ENCODE results near the gene SMARCD2.

DNA sequence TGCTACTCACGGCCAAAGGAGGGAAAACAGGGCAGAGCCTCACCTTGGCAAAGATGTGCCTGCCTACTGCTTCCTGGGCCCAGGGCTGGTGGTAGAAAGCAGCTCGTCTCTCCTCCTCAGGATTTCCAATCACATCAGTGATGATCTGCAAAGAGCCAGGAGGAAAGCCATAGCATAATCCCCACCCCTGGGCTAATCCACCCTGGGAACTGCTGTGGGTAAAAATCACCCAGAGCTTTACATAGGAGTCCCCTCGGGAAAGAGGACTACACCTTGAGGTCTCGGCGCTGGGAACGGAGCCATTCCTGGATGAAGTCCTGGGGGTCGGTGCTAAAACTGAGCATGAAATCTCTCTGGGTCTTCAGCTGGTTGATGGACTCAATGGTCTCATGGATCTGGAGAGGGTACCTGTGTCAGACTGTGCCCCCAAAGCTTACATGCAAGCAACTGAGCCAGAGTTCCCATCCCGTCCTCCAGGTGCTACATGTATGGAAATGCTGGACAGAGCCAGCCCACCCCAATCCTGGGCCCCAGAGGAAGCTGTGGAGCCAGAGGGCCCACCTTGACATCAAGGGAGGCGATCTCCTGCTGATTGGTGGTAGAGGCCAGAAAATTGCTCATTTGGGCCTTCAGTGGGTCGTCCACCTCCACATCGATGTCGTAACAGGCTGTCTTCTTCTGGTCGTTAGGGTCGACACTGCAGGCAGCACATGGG lies 9.3 kb downstream of the SMARCD2 start:
- TF ChIP-seq, protein P1, sequence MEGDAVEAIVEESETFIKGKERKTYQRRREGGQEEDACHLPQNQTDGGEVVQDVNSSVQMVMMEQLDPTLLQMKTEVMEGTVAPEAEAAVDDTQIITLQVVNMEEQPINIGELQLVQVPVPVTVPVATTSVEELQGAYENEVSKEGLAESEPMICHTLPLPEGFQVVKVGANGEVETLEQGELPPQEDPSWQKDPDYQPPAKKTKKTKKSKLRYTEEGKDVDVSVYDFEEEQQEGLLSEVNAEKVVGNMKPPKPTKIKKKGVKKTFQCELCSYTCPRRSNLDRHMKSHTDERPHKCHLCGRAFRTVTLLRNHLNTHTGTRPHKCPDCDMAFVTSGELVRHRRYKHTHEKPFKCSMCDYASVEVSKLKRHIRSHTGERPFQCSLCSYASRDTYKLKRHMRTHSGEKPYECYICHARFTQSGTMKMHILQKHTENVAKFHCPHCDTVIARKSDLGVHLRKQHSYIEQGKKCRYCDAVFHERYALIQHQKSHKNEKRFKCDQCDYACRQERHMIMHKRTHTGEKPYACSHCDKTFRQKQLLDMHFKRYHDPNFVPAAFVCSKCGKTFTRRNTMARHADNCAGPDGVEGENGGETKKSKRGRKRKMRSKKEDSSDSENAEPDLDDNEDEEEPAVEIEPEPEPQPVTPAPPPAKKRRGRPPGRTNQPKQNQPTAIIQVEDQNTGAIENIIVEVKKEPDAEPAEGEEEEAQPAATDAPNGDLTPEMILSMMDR (conservative IDR thresholded peaks at IDR 0.05 in 1 of 2, IDR thresholded peaks at IDR 0.05 in 1 of 2; ENCODE audit: low read depth in 1 of 2, low read length in 2 of 2), result no peak
- no peak for TF ChIP-seq EZH2 (IDR thresholded peaks at IDR 0.05; ENCODE audit: low read length, missing control alignments)
